ENCODE measurements around the gene GRB7. TPM values are rescaled to one million over a fixed set of nuclear protein-coding genes. Genes with fewer than 3 reads are reported as not detected.

GRB7 gene
- total and polyA plus RNA-seq, 5 experiments from 2014 or later: not detected

Small RNA genes within 50 kb of the gene (microRNA-seq; reads per million reads assigned to microRNA genes)
- not detected for gene MIR4728 (ENCODE audit: borderline microRNAs expressed)

Other genes with a start within 250 kb of the GRB7 start
- gene NEUROD2, start 130.0 kb upstream of the GRB7 start, total RNA-seq: not detected
- gene NEUROD2, start 130.0 kb upstream of the GRB7 start, polyA plus RNA-seq: not detected
- gene PPP1R1B, start 111.0 kb upstream of the GRB7 start, total RNA-seq: not detected
- not detected for gene PPP1R1B, start 111.0 kb upstream of the GRB7 start, polyA plus RNA-seq
- 100 to 1,000 TPM; 154 to 167 TPM for gene STARD3, start 100.8 kb upstream of the GRB7 start, total RNA-seq
- 10 to 100 TPM; 37.4 to 51.6 (median 43.0) TPM for gene STARD3, start 100.8 kb upstream of the GRB7 start, polyA plus RNA-seq
- gene TCAP, start 72.6 kb upstream of the GRB7 start, total RNA-seq: 10 to 100 TPM in 1 of 2 experiments, 1 to 10 TPM in 1; 8.5 to 10.3 TPM
- under 1 TPM in 1 of 3 donors, not detected in 2; 0.11 TPM for gene TCAP, start 72.6 kb upstream of the GRB7 start, polyA plus RNA-seq
- gene PNMT, start 69.5 kb upstream of the GRB7 start, total RNA-seq: 1 to 10 TPM in 1 of 2 experiments, under 1 TPM in 1; 0.91 to 1.2 TPM
- gene PNMT, start 69.5 kb upstream of the GRB7 start, polyA plus RNA-seq: under 1 TPM in 2 of 3 donors, not detected in 1; 0.43 to 0.64 TPM
- 10 to 100 TPM; 30.1 to 33.5 TPM for gene PGAP3, start 49.9 kb upstream of the GRB7 start, total RNA-seq
- 10 to 100 TPM; 14.2 to 17.7 (median 15.5) TPM for gene PGAP3, start 49.9 kb upstream of the GRB7 start, polyA plus RNA-seq
- gene ERBB2, start 37.9 kb upstream of the GRB7 start, total RNA-seq: 1 to 10 TPM; 5.6 to 8.7 TPM
- 1 to 10 TPM in 2 of 3 donors, under 1 TPM in 1; 0.85 to 2.4 (median 1.5) TPM for gene ERBB2, start 37.9 kb upstream of the GRB7 start, polyA plus RNA-seq
- 10 to 100 TPM; 28.9 to 33.2 TPM for gene MIEN1, start 7.4 kb upstream of the GRB7 start, total RNA-seq
- gene MIEN1, start 7.4 kb upstream of the GRB7 start, polyA plus RNA-seq: 10 to 100 TPM; 75.6 to 81.6 (median 76.7) TPM
- 100 to 1,000 TPM; 111 to 118 TPM for gene IKZF3, start 126.4 kb downstream of the GRB7 start, total RNA-seq
- gene IKZF3, start 126.4 kb downstream of the GRB7 start, polyA plus RNA-seq: 10 to 100 TPM; 18.8 to 59.2 (median 21.5) TPM
- gene ZPBP2, start 130.3 kb downstream of the GRB7 start, total RNA-seq: under 1 TPM; 0.38 to 0.49 TPM
- gene ZPBP2, start 130.3 kb downstream of the GRB7 start, polyA plus RNA-seq: not detected
- gene GSDMB, start 180.7 kb downstream of the GRB7 start, total RNA-seq: 10 to 100 TPM; 82.2 to 83.3 TPM
- gene GSDMB, start 180.7 kb downstream of the GRB7 start, polyA plus RNA-seq: 1 to 10 TPM in 1 of 3 donors, under 1 TPM in 2; 0.55 to 1.2 (median 0.58) TPM
- gene ORMDL3, start 189.7 kb downstream of the GRB7 start, total RNA-seq: 100 to 1,000 TPM; 178 to 192 TPM
- gene ORMDL3, start 189.7 kb downstream of the GRB7 start, polyA plus RNA-seq: 100 to 1,000 TPM; 100 to 335 (median 249) TPM
- gene LRRC3C, start 189.8 kb downstream of the GRB7 start, total RNA-seq: under 1 TPM in 1 of 2 experiments, not detected in 1; 0.44 TPM
- gene LRRC3C, start 189.8 kb downstream of the GRB7 start, polyA plus RNA-seq: not detected
- gene GSDMA, start 225.1 kb downstream of the GRB7 start, total RNA-seq: not detected
- gene GSDMA, start 225.1 kb downstream of the GRB7 start, polyA plus RNA-seq: under 1 TPM; 0.16 to 0.65 (median 0.50) TPM
- 10 to 100 TPM; 77.1 to 87.9 TPM for gene PSMD3, start 242.9 kb downstream of the GRB7 start, total RNA-seq
- 10 to 100 TPM; 45.4 to 55.9 (median 51.5) TPM for gene PSMD3, start 242.9 kb downstream of the GRB7 start, polyA plus RNA-seq

Measured in naive thymus-derived CD8-positive, alpha-beta T cell (primary cell).